ENCODE measurements around the gene GOLPH3L.
"Not testable (repeated sequence)": the region's sequence is repeated elsewhere in the genome, so short reads cannot be mapped to it uniquely, and the experiment has no call there.

GOLPH3L gene

GRCh38 chr1:150613061-150613920 is 83.7 kb downstream of the GOLPH3L start:
- peak; percentile 81 for DNase-seq

GRCh38 chr1:150612014-150612345 is 85.0 kb downstream of the GOLPH3L start:
- DNase-seq, result no peak

- no peak for DNase-seq
These were observed 86.4 kb downstream of the GOLPH3L start for GRCh38 chr1:150610576-150610975.

- DNase-seq, result no peak
These were observed 87.2 kb downstream of the GOLPH3L start for GRCh38 chr1:150609732-150610131.

GRCh38 chr1:150606463-150607142 is 90.4 kb downstream of the GOLPH3L start:
- no peak for DNase-seq

GRCh38 chr1:150605451-150605731 is 91.6 kb downstream of the GOLPH3L start:
- not testable (repeated sequence) for DNase-seq

- no peak for DNase-seq
These were observed 92.7 kb downstream of the GOLPH3L start for GRCh38 chr1:150604226-150604588.

- no peak for DNase-seq
These were observed 93.2 kb downstream of the GOLPH3L start for GRCh38 chr1:150603711-150604110.

- DNase-seq, result not testable (repeated sequence)
These were observed 94.6 kb downstream of the GOLPH3L start for GRCh38 chr1:150602372-150602771.

GRCh38 chr1:150601540-150601939 is 95.4 kb downstream of the GOLPH3L start:
- DNase-seq, result no peak

- not testable (repeated sequence) for DNase-seq
These were observed 98.6 kb downstream of the GOLPH3L start for GRCh38 chr1:150598346-150598745.

GRCh38 chr1:150596976-150597375 is 100.0 kb downstream of the GOLPH3L start:
- no peak for DNase-seq

Data from hematopoietic multipotent progenitor cell treated with erythropoietin and hydrocortisone succinate and interleukin-3 and kit ligand, for 6 days (in vitro differentiated cells).